ENCODE results near the gene ANKRD62.
"Not testable (repeated sequence)": the region's sequence is repeated elsewhere in the genome, so short reads cannot be mapped to it uniquely, and the experiment has no call there.

ANKRD62 gene

DNA sequence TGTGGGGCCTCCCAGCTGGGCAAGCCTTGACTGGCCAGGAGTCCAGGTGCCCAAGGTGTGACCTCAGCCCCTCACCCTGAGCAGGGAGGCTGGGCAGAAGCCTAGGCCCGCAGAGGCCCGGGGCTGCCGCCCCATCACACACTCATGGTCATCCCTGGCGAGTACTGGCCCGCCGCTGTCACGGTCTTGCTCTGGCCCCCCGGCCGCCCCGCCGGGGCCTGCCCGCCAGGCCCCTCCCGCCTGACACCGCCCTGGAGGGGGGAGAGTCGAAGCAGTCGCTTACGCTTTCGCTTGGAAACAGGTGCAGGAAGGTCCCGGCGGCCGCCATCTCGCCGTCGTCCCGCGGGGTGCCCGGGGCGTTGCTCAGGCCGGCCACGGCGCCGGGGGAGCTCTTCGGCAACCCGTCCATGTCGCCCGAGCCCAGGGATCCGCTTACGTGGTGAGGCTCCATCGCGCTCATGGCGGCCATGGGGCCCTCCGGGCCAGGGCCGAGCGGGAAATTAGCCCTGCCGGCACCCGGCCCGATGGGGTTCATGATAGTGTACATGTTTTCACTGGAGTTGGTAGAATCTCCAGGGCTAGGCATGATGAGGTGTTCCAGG lies 26.6 kb upstream of the ANKRD62 start:
- DNase-seq, result no peak

DNA sequence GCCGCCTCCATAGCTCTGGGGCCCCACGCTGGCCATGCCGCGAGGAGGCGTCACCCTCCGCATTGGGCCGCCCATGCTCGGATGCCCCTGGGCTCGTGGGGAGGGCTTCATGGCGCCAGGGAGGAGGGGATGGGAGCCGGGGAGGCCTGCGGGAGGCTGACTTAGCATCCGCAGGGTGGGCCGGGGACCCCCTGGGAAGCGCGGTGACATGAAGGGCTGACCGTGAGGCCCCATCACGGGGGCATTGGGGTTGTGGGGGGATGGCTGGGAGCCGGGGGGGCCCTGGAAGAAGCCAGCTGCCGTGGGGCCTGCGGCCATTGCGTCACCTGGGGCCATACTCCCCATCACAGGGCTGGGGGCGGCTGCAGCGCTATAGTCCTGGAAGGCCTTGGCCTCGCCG lies 26.0 kb upstream of the ANKRD62 start:
- no peak for DNase-seq

DNA sequence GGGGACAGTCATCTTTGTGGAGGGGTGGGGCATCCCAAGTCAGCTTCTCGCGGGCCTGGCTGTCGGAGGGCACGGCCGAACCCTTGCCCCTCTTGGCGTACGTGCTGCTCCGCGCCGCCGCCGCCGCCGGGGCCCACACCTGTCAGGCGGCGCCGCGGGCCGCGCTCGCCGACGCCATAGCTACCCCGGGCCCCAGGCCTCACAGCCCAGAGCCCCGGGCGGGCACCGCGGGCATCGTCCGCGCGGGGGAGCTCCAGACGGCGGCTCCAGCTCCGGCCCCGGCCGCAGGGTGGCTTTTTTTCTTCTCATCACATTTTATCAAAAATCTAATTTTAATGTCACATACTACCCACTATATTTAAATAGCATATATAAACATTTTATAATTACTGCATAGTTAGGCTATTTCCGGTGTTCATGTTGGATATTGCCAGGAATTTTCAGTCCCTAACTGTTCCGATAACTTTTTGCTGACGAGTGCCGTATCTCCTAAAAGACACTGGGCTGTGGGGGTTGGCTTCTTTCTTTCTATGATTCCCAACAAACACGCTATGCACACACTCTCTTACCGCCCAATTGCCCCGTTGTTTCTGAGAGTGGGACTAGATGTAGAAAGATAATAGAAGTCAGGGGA lies 25.2 kb upstream of the ANKRD62 start:
- DNase-seq, result not testable (repeated sequence)

DNA sequence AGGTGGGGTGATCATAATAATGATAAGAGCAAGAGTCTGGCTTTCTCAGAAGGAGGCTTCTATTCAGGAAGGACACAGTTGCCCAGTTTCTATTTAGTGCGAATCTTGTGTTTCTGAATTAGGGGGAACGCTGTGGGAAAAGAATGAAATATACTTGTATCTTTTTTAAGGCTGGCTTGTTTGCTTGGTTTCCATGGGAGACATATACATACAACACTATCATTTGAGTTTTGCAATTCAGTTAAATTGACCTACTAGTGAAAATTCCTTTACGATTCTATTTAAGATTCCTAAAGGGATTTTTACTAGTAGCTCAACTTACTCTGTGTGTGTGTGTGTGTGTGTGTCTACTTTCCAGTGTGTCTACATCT lies 24.7 kb upstream of the ANKRD62 start:
- no peak for DNase-seq

DNA sequence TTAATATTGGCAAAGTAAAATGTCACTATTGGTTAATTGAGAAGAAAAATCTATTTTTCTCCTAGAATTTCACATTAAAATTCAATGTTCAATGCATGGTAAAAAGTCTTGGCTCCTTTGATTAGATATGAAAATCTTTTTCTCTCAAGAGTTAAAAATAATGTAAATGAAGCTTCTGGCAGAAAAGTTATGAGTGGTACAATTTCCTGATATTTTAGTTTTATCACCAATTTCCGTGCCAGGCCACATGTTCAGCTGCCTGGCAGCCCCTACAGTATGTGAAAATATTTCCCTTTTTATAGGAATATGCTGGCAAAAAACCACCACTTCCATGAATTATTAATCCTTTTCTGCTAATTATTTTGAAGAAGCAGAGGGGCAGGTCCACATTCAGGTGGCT lies 22.6 kb upstream of the ANKRD62 start:
- DNase-seq, result not testable (repeated sequence)

DNA sequence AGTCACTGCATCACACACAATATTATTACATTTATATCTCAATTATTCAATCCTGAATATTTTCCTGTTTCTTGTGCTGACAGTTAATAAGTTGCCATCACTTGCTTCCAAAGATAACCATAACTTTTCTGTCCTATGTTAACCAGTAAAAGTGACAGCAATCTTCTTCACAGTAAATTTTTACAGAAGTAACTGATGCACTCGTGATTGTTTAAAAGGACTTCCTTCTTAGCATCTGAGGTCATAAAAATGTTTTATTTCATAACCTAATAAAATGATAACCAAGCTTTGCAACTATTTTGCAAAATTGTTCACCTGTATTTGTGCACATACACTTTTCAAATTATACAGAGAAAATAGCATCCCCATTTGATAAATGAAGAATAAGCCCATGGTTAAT lies 20.6 kb upstream of the ANKRD62 start:
- no peak for DNase-seq

DNA sequence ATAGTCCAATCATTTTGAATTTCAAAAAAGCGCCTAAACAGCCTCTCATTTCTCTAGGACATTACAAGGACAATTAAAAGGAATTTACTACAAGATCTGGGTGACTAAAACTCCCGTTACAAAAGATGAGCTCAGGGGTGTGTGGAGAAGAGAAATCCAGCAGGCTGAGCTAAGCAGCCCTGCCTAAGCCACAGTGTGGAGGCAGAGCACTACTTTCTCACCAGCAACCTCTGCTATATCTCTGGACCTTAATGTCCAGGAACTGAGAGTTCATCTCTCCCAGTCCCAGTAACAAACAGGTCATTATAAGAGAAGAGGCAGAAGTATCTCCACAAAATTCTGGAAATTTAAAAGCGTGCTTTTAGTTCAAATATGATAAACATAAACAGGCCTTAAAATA lies 18.9 kb upstream of the ANKRD62 start:
- no peak for DNase-seq

DNA sequence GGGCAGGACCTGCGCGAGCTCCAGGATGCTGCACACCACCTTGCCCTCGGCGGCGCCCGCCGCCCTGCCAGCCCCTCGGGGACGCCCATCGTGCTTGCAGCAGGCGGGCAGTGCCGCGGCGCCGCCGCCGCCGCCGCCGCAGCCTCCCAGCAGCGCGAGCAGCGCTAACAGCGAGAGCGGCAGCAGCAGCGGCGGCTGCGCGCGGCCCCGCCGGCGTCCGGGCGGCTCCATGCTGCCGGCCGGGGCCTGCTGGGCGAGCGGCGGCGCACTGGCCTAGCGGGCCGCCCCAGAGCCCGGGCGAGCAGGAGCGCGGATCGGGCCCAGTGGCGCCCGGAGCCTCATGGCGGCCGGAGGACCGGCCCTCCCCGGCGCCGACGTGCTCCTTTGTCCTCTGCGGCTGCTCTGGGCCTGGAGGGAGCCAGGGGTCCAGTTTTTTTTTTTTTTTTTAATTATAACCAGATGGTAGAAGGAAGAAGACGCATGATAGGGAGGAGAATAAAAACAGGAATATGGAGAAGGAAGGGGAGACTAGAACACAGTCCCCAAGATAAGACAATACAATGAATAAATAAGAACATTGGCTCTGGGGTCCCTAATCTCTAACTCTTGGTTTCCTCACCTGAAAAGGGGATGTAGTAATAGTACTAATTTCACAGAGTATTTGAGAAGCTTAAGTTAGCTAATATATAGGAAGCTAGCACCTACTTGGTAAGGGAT lies 17.1 kb upstream of the ANKRD62 start:
- DNase-seq, result no peak

DNA sequence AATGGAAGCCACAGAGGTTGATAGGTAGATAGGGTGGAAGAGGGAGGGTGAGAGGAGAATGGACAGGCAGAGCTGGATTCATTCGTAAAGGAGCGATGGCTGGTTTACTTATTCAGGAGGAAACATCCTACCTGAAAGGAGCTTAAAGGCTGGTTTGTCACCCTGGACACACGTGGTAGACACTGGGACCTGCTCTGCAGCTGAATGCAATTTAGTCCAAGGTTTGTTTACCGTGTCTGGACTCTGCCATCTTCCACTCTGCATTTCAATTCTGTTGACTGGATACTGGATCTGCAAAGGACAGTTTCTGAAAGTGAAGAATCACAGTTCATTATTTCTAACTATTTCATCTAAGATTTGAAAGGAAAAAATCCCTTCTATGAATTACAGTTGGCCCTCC lies 15.6 kb upstream of the ANKRD62 start:
- not testable (repeated sequence) for DNase-seq

DNA sequence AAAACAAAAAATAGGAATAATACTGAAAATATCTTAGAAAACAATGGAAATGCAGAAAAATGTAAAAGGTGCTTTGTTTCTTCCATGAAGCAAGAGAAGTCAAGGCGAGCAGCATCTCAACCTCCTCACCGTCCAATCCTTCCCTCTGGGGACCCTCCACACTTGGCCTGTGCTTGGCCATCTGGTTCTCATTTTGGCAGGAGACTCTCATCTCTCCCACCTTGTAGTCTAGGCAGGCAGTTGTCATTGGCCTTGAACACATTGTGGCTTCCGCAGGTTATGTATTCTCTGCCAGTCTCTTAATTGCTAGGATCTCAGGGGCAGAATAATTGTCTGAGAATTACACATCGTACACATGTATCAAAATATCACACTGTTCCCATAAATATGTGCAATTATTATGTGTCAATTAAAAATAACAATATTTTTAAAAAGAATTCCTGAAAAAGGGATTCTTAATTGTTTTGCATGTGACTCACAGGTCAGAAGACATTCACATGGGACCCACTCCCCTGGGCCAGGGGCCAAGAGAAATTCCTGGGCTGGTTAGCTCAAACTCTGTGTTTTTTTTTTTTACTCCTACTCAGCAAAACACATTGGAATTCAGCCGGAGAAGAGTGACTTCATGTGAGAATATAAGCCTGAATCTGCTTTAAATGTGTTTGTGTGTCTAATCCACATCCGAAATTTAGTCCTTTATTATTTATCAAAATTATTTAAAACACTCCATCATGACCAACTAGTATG lies 14.0 kb upstream of the ANKRD62 start:
- no peak for DNase-seq

DNA sequence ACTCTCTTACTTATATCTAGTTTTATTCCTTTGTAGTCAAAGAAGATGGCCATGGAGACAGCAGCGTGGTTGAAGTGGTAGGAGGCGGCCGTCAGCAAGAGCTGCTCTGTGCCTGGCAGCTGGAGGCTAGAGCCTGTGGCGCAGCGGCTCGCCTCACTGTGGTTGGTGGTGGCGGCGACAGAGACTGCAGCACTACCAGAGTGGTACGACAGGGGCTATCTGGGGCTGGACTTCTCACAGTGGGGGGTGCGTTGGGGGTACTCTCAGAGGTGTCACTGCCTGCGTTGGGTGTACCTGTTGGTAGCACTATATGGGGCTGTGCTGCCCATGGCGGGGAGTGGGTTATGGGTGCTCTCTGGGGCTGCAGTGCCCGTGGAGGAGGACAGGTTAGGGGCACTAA lies 8.5 kb upstream of the ANKRD62 start:
- no peak for DNase-seq

DNA sequence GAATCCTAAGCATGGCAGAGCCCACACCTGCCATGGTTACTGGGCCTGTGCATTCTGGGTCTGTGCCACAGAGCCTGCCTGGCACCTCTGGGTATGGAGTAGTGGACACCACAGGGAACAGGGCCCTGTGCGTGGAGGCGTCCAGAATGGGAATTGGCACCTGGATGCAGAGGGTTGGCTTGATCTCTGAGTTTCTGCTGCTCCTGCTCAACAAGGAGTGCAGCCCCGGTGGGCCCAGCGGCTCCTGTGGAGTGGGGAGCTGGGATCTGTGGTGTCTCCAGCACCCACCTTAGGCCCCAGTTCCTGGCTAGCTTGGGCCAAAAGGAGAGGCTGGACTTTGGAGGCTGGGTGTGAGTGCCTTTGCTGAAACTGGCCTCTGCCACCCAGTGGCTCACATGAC lies 7.9 kb upstream of the ANKRD62 start:
- no peak for DNase-seq

DNA sequence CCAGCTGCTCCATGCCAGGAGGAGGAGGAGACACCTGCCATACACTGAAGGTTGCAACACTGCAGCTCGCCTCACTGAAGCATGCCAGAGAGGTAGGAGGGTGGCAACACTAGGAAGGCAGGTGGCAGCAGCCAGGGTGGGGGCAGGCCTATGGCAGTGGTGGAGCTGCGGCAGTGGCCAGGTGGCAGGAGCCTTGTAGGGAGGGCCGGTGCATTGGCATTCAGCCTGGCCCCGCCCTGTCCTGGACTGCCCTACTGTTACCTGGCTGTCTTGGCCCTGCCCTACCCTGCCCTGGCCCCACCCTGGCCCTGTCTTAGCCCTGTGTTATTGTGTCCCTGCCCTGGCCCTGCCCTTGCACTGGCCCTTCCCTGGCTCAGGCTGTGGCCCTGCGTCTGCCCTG lies 7.4 kb upstream of the ANKRD62 start:
- no peak for DNase-seq

DNA sequence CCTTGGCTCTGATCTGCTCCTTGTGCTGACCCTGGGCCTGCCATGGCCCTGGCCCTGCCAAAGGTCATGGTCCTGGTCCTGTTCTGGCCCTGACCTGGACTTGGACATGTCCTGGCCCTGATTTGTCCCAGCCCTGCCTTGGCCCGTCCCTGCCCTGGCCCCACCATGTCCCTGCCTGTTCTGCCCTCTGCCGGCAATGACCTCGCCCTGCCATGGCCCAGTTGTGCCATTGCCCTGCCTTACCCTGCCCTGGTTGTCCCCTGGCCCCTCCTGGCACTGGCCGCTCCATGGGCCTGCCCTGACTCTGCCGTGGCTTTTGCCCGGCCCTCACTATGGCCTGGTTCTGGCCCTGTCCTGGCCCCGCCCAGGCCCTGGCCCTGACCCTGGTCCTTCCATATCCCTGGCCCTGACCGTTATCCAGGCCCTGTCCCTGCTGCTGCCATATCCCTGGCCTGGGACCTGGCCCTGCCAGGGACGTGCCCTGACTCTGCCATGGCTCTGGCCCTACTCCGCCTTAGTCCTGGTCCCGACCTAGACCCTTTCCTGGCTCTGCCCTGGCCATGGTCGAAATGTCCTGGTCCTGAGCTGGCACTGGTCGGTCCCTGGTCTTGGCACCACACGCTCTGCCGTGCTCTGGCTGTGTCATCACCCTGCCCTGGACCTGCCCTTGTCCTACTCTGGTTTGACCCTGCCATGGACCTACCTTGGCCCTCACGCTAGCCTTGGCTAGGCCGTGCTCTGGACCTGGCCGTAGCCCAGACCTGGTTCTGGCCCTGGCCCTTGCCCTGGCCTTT lies 6.8 kb upstream of the ANKRD62 start:
- no peak for DNase-seq

DNA sequence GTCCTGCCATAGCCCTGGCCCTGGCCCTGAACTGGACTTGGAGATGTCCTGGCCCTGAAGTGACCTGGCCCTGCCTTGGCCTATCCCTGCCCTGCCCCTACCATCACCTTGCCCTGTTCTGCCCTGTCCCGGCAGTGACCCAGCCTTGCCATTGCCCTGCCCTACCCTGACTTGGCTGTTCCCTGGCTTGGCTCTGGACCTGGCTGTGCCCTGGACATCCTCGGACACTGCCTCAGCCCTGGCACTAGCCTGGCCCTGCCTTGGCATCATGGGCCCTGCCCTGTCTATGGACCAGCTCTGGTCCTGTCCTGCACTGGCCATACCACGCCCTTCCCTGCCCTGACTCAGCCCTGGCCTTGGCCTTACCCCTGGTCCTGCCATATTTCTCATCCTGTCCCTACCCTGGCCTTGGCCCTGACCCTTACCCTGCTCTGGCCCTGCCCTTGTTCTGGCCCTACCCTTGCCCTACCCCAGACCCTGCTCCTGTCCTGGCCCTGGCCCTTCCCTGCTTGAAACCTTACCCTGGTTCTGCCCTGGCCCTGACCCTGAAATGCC lies 6.1 kb upstream of the ANKRD62 start:
- DNase-seq, result no peak

DNA sequence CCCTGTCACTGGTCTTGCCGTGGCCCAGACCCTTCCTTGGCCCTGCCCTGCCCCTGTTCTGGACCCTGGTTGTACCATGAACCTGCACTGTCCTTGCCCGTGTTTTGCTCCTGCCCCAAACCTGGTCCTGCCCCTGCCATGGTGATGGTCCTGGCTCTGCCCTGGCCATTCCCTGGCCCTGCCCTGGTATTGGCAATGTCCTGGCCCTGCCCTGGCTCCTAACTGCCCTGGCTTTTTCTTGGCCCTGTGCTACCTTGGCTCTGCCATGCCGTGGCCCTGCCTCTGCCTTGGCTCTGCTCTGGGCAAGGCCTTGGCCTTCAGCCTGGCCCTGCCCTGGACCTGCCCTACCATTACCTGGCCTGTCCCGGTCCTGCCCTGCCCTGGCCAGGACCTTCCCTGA lies 5.5 kb upstream of the ANKRD62 start:
- DNase-seq, result no peak

DNA sequence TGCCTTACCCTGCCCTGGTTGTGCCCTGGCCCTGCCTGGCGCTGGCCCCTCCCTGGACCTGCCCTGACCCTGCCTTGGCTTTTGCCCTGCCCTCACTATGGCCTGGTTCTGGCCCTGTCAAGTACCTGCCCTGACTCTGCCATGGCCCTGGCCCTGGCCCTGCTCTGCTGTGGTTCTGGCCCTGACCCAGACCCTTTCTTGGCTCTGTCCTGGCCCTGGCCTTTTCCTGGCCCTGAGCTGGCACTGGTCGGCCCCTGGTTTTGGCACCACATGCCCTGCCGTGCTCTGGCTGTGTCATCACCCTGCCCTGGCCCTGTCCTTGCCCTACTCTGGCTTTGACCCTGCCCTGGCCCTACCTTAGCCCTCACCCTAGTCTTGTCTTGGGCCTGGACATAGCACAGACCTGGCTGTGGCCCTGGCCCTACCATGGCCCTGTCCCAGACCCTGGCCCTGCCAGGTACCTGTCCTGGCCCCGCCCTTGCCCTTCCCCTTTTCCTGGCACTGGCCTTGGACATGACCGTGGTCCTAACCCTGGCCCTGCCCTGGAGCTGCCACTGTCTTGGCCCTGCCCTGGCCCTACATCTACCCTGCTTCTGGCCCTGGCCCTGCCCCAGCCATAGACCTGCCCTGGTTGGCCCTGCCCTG lies 4.8 kb upstream of the ANKRD62 start:
- no peak for DNase-seq

DNA sequence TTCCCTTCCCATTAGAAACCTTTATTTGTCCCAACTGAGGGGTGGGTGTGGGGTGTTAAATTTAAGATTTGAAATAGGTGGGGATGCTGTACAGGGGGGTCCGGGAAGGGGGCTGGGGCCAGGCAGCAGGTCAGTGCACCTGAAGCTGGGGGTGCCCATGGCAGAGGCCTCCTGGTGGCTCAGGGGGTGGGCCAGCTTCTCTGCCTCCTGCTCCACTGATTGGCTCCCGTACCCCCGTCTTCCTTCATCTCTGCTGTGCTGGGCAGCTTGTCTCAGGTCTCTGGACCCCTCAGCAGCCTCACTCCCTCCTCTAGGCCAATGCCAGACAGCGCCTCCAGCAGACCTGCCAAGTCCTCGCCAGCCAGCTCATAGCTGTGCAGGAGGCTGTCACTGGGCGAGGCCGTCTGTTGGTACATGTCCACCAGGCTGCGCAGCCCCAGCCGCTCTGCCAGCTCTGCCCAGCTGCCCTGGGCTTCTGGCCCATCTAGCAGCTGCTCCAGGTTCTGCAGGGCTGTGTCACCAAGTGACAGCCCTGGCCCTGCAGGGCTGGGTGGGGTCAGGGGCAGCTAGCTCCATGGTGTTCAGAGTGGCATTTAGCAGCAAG lies 2.0 kb upstream of the ANKRD62 start:
- DNase-seq, result no peak

DNA sequence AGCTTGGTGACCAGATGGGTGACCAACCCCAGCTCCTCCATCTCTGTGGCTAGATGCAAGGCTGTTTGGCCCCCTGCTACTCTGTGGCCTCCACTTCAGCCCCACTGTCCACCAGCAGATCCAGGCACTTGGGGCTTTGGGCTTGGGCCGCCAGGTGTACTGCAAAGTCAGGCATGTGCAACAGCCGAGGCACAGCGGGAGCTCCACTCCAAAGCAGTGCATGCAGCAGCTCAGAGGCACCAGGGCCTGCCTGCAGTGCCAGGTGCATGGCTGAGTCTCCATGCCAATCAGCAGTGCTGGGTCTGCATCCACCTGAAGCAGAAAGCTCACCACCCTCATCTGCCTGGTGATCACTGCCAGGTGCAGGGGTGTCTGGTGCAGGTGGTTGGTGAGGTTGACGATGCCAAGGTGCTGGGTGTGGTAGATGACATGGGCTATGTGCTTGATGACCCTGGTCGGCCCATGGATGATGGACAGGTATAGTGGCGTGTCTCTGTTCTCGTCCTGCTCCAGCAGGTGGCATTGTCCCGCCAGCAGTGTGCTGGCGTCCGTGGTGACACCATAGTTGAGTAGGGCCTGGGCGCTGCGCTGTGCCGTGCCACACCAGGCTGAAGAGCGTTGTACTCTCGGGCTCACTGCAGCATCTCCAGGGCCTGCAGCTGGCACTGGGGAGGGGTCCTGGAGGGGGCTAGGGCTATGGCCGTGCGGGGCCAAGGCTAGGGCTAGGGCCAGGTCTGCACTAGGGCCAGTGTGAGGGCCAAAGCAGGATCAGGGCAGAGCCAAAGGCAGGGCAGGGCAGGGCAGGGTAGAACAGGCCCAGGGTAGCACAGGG lies 1.0 kb upstream of the ANKRD62 start:
- DNase-seq, result peak; percentile 8

DNA sequence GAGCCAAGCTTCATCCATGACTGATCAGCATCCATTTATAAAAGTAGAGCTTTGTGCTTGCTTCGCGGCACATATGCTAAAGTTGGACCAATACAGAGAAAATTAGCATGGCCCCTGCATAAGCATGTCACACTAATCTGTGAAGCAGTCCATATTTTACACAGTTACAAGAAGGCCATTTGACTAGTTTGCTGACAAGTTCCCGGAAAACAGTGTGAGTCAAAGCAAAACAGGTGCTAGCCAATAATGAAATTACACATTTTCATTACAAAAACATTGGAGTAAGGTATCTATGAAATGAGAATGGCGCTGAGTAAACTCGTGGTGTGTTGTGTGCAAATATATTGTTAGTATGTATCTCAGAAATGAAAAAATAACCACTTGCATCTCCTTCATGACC lies 4.7 kb downstream of the ANKRD62 start:
- no peak for DNase-seq

DNA sequence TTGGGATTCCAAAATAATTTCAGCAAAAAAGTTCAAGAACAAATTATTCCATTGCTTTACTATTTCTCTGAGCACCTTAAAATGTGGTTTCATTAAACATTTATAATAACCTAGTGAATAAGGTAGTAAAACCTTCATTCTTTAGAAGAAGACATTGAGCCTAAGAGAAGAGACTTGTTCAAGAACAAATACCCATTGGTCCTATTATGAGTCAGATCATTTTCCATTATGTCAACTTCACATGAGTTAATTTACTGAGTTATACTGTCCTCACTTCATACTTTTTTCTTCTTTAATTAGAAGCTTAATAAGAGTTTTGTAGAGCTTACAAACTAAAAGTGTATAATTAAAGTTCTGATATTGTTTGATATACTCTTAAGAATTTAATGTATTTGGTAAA lies 5.5 kb downstream of the ANKRD62 start:
- DNase-seq, result no peak
